Epithelial cell of esophagus (primary cell): ENCODE measurements around the gene KRT74.

Experiments
- DNase-seq: peaks from one replicate; pipeline ENCODE4 v3.0.0; 2010; ENCODE audit warnings: low read depth
- H3K4me3 ChIP-seq: 2 replicates; pipeline ENCODE4 v1.5.1; 2011; ENCODE audit warnings: mild to moderate bottlenecking, low read length, control low read depth
- TF ChIP-seq, protein P1 (sequence below): IDR thresholded peaks from 2 replicates; pipeline ENCODE4 v1.5.1; 2011; ENCODE audit warnings: low read depth, mild to moderate bottlenecking, low read length, control low read depth, inconsistent platforms; ENCODE audit not compliant: insufficient read depth; ENCODE audit errors: missing control alignments

Gene KRT74

GRCh38 chr12:52608161-52608560 lies 34.5 kb upstream of the KRT74 start:
- no peak for DNase-seq
- TF ChIP-seq, protein P1, sequence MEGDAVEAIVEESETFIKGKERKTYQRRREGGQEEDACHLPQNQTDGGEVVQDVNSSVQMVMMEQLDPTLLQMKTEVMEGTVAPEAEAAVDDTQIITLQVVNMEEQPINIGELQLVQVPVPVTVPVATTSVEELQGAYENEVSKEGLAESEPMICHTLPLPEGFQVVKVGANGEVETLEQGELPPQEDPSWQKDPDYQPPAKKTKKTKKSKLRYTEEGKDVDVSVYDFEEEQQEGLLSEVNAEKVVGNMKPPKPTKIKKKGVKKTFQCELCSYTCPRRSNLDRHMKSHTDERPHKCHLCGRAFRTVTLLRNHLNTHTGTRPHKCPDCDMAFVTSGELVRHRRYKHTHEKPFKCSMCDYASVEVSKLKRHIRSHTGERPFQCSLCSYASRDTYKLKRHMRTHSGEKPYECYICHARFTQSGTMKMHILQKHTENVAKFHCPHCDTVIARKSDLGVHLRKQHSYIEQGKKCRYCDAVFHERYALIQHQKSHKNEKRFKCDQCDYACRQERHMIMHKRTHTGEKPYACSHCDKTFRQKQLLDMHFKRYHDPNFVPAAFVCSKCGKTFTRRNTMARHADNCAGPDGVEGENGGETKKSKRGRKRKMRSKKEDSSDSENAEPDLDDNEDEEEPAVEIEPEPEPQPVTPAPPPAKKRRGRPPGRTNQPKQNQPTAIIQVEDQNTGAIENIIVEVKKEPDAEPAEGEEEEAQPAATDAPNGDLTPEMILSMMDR, result no peak

GRCh38 chr12:52607314-52607713 lies 33.7 kb upstream of the KRT74 start:
- no peak for DNase-seq
- H3K4me3 ChIP-seq, result no peak overlapping the region
- TF ChIP-seq, protein P1, result no peak

More at GRCh38 chr12:52608161-52608560, 34.5 kb upstream of the KRT74 start:
- H3K4me3 ChIP-seq, result no peak overlapping the region

DNA sequence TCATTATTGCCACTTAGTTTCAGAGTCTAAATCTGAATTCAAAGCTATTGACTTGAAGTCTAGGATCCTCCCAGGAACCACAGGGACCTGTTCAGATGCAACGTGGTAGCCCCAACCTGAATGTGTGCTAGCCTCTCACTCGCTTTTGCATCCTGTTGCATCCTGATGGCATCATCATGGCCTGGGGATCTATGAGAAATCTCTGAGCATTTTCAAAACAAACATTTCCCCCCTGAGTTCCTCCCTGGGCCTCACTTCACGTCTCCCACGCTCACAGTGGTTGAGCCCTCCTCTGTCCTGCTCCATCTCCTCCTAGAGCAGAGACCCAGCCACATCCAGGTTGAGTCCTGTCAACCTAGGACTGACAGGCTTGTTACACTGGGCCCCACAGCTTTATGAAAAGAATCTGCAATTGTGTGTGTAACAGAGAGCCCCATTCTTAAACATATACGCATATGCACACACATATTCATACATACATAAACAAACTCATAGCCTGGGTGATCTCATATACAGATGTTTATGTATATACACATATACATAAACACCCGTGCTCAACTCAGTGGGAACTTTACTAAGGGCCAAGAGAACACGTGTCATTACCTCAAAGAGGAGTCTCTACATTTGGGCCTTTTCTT lies 33.1 kb upstream of the KRT74 start:
- H3K4me3 ChIP-seq, result no peak overlapping the region
- TF ChIP-seq, protein P1, result no peak
- DNase-seq, result no peak

GRCh38 chr12:52606096-52606495 lies 32.5 kb upstream of the KRT74 start:
- no peak overlapping the region for H3K4me3 ChIP-seq
- TF ChIP-seq, protein P1, result no peak
- no peak for DNase-seq

GRCh38 chr12:52605542-52605941 lies 31.9 kb upstream of the KRT74 start:
- no peak for DNase-seq
- TF ChIP-seq, protein P1, result no peak
- H3K4me3 ChIP-seq, result no peak overlapping the region

- DNase-seq, result no peak
- TF ChIP-seq, protein P1, result no peak
- no peak overlapping the region for H3K4me3 ChIP-seq
Observed at GRCh38 chr12:52604859-52605258, 31.2 kb upstream of the KRT74 start.

DNA sequence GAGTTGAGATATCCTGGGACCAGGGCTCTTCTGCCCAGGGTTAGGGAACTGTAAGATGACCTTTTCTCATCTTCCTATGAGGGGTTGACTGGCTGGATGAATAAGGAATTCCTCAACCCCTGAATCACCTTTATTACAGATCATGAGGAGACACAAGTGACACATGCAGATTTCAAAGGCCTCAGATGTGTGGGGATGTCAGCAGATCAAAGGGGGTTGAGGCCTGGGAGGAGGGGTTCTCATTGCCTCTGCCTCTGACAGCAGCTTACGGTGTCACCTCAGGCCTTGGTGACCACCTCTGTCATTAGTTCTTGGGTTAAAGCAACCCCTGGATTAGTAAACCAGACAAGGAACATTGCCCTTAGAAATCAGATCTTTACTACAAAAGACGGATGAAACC lies 29.7 kb upstream of the KRT74 start:
- TF ChIP-seq, protein P1, result no peak
- H3K4me3 ChIP-seq, result no peak overlapping the region
- peak; percentile 56 for DNase-seq
